Measurements from ENCODE around the gene FZD7.

FZD7 gene

GRCh38 chr2:202015471-202015870 is 18.2 kb upstream of the FZD7 start:
- no peak overlapping the region for H3K4me3 ChIP-seq (ENCODE audit: low read length)
- peaks cover 23% of the 10 kb centered on the region for H3K27me3 ChIP-seq (ENCODE audit: control insufficient read depth, insufficient read depth, low read length)
- no peak overlapping the region for H3K4me2 ChIP-seq (ENCODE audit: low read length)
- no peaks in the 10 kb centered on the region for H3K4me1 ChIP-seq (ENCODE audit: control insufficient read depth, insufficient read depth, low read length)
- H3K9me3 ChIP-seq (replicated peaks; ENCODE audit: low read length): no peaks in the 10 kb centered on the region
- H3K36me3 ChIP-seq (ENCODE audit: insufficient read depth, low read length): no peaks in the 10 kb centered on the region
- no peak overlapping the region for H3K9ac ChIP-seq (ENCODE audit: low read depth, low read length)

- Histone ChIP-seq H3K4me1 (ENCODE audit: control insufficient read depth, insufficient read depth, low read length) (no peaks in the 10 kb centered on the region), H3K27me3 (ENCODE audit: control insufficient read depth, insufficient read depth, low read length) (peaks cover 16% of the 10 kb centered on the region), H3K9ac (ENCODE audit: low read depth, low read length) (no peak overlapping the region), H3K4me2 (ENCODE audit: low read length) (no peak overlapping the region), H3K4me3 (ENCODE audit: low read length) (no peak overlapping the region), H3K36me3 (ENCODE audit: insufficient read depth, low read length) (no peaks in the 10 kb centered on the region), H3K9me3 (replicated peaks; ENCODE audit: low read length) (no peaks in the 10 kb centered on the region)
Measured at GRCh38 chr2:202016579-202017227, 17.0 kb upstream of the FZD7 start.

- Histone ChIP-seq H3K27me3 (ENCODE audit: control insufficient read depth, insufficient read depth, low read length) (peaks cover 12% of the 10 kb centered on the region), H3K4me3 (ENCODE audit: low read length) (no peak overlapping the region)
Measured at GRCh38 chr2:202017940-202018339, 15.7 kb upstream of the FZD7 start.

GRCh38 chr2:202018950-202019349 is 14.7 kb upstream of the FZD7 start:
- no peaks in the 10 kb centered on the region for H3K4me1 ChIP-seq (ENCODE audit: control insufficient read depth, insufficient read depth, low read length)
- no peaks in the 10 kb centered on the region for H3K36me3 ChIP-seq (ENCODE audit: insufficient read depth, low read length)
- H3K27me3 ChIP-seq (ENCODE audit: control insufficient read depth, insufficient read depth, low read length): peaks cover 15% of the 10 kb centered on the region
- H3K4me3 ChIP-seq (ENCODE audit: low read length): no peak overlapping the region
- no peak overlapping the region for H3K4me2 ChIP-seq (ENCODE audit: low read length)
- H3K9ac ChIP-seq (ENCODE audit: low read depth, low read length): no peak overlapping the region
- no peaks in the 10 kb centered on the region for H3K9me3 ChIP-seq (replicated peaks; ENCODE audit: low read length)

More at GRCh38 chr2:202017940-202018339, 15.7 kb upstream of the FZD7 start:
- no peaks in the 10 kb centered on the region for H3K4me1 ChIP-seq (ENCODE audit: control insufficient read depth, insufficient read depth, low read length)
- H3K36me3 ChIP-seq (ENCODE audit: insufficient read depth, low read length): no peaks in the 10 kb centered on the region
- no peaks in the 10 kb centered on the region for H3K9me3 ChIP-seq (replicated peaks; ENCODE audit: low read length)
- H3K4me2 ChIP-seq (ENCODE audit: low read length): no peak overlapping the region
- H3K9ac ChIP-seq (ENCODE audit: low read depth, low read length): no peak overlapping the region

GRCh38 chr2:202019689-202020450 is 13.8 kb upstream of the FZD7 start:
- Histone ChIP-seq H3K4me1 (ENCODE audit: control insufficient read depth, insufficient read depth, low read length) (no peaks in the 10 kb centered on the region), H3K4me2 (ENCODE audit: low read length) (no peak overlapping the region), H3K36me3 (ENCODE audit: insufficient read depth, low read length) (no peaks in the 10 kb centered on the region), H3K4me3 (ENCODE audit: low read length) (no peak overlapping the region), H3K9me3 (replicated peaks; ENCODE audit: low read length) (no peaks in the 10 kb centered on the region), H3K27me3 (ENCODE audit: control insufficient read depth, insufficient read depth, low read length) (peaks cover 13% of the 10 kb centered on the region), H3K9ac (ENCODE audit: low read depth, low read length) (no peak overlapping the region)

GRCh38 chr2:202022755-202023154 is 10.9 kb upstream of the FZD7 start:
- no peak overlapping the region for H3K9ac ChIP-seq (ENCODE audit: low read depth, low read length)
- no peaks in the 10 kb centered on the region for H3K36me3 ChIP-seq (ENCODE audit: insufficient read depth, low read length)
- H3K4me3 ChIP-seq (ENCODE audit: low read length): no peak overlapping the region
- H3K4me2 ChIP-seq (ENCODE audit: low read length): no peak overlapping the region
- H3K4me1 ChIP-seq (ENCODE audit: control insufficient read depth, insufficient read depth, low read length): no peaks in the 10 kb centered on the region
- H3K9me3 ChIP-seq (replicated peaks; ENCODE audit: low read length): no peaks in the 10 kb centered on the region
- peaks cover 19% of the 10 kb centered on the region for H3K27me3 ChIP-seq (ENCODE audit: control insufficient read depth, insufficient read depth, low read length)

GRCh38 chr2:202023198-202023903 is 10.3 kb upstream of the FZD7 start:
- H3K36me3 ChIP-seq (ENCODE audit: insufficient read depth, low read length): no peaks in the 10 kb centered on the region
- H3K4me3 ChIP-seq (ENCODE audit: low read length): no peak overlapping the region
- no peak overlapping the region for H3K9ac ChIP-seq (ENCODE audit: low read depth, low read length)
- no peak overlapping the region for H3K4me2 ChIP-seq (ENCODE audit: low read length)
- no peaks in the 10 kb centered on the region for H3K4me1 ChIP-seq (ENCODE audit: control insufficient read depth, insufficient read depth, low read length)
- H3K27me3 ChIP-seq (ENCODE audit: control insufficient read depth, insufficient read depth, low read length): peaks cover 19% of the 10 kb centered on the region
- H3K9me3 ChIP-seq (replicated peaks; ENCODE audit: low read length): no peaks in the 10 kb centered on the region

GRCh38 chr2:202023904-202024266 is 9.8 kb upstream of the FZD7 start:
- no peaks in the 10 kb centered on the region for H3K4me1 ChIP-seq (ENCODE audit: control insufficient read depth, insufficient read depth, low read length)
- no peaks in the 10 kb centered on the region for H3K36me3 ChIP-seq (ENCODE audit: insufficient read depth, low read length)
- H3K9me3 ChIP-seq (replicated peaks; ENCODE audit: low read length): no peaks in the 10 kb centered on the region
- H3K27me3 ChIP-seq (ENCODE audit: control insufficient read depth, insufficient read depth, low read length): peaks cover 16% of the 10 kb centered on the region
- H3K4me3 ChIP-seq (ENCODE audit: low read length): no peak overlapping the region
- H3K9ac ChIP-seq (ENCODE audit: low read depth, low read length): no peak overlapping the region
- no peak overlapping the region for H3K4me2 ChIP-seq (ENCODE audit: low read length)

GRCh38 chr2:202024871-202025270 is 8.8 kb upstream of the FZD7 start:
- no peaks in the 10 kb centered on the region for H3K9me3 ChIP-seq (replicated peaks; ENCODE audit: low read length)
- no peaks in the 10 kb centered on the region for H3K4me1 ChIP-seq (ENCODE audit: control insufficient read depth, insufficient read depth, low read length)
- H3K9ac ChIP-seq (ENCODE audit: low read depth, low read length): no peak overlapping the region
- no peak overlapping the region for H3K4me3 ChIP-seq (ENCODE audit: low read length)
- peaks cover 13% of the 10 kb centered on the region for H3K27me3 ChIP-seq (ENCODE audit: control insufficient read depth, insufficient read depth, low read length)
- no peaks in the 10 kb centered on the region for H3K36me3 ChIP-seq (ENCODE audit: insufficient read depth, low read length)
- H3K4me2 ChIP-seq (ENCODE audit: low read length): no peak overlapping the region

GRCh38 chr2:202025816-202026215 is 7.8 kb upstream of the FZD7 start:
- Histone ChIP-seq H3K27me3 (ENCODE audit: control insufficient read depth, insufficient read depth, low read length) (peaks cover 13% of the 10 kb centered on the region), H3K36me3 (ENCODE audit: insufficient read depth, low read length) (no peaks in the 10 kb centered on the region), H3K4me1 (ENCODE audit: control insufficient read depth, insufficient read depth, low read length) (no peaks in the 10 kb centered on the region), H3K9ac (ENCODE audit: low read depth, low read length) (no peak overlapping the region), H3K4me2 (ENCODE audit: low read length) (no peak overlapping the region), H3K4me3 (ENCODE audit: low read length) (no peak overlapping the region), H3K9me3 (replicated peaks; ENCODE audit: low read length) (no peaks in the 10 kb centered on the region)

GRCh38 chr2:202026507-202026906 is 7.1 kb upstream of the FZD7 start:
- no peaks in the 10 kb centered on the region for H3K4me1 ChIP-seq (ENCODE audit: control insufficient read depth, insufficient read depth, low read length)
- no peak overlapping the region for H3K9ac ChIP-seq (ENCODE audit: low read depth, low read length)
- H3K4me2 ChIP-seq (ENCODE audit: low read length): no peak overlapping the region
- no peaks in the 10 kb centered on the region for H3K36me3 ChIP-seq (ENCODE audit: insufficient read depth, low read length)
- H3K4me3 ChIP-seq (ENCODE audit: low read length): no peak overlapping the region
- no peaks in the 10 kb centered on the region for H3K9me3 ChIP-seq (replicated peaks; ENCODE audit: low read length)
- peaks cover 13% of the 10 kb centered on the region for H3K27me3 ChIP-seq (ENCODE audit: control insufficient read depth, insufficient read depth, low read length)
